Omental fat pad (tissue), 4 donors: ENCODE data around the gene RILPL2. TPM values are rescaled to one million over a fixed set of nuclear protein-coding genes. Genes with fewer than 3 reads are reported as not detected.

ENCODE experiments used
- ATAC-seq: fragments of 150-250 bp; one replicate; pipeline ENCODE4 v1.9.1; 2016; ENCODE audit warnings: mild to moderate bottlenecking, moderate library complexity; ENCODE audit not compliant: low FRiP score
- DNase-seq: peaks from one replicate; pipeline ENCODE4 v3.0.0-alpha.2; 2019; ENCODE audit warnings: low spot score
- total RNA-seq, 4 donors: library from RNA; depleted of rRNA; stranded (reverse); fragments of >200 nt; gene quantifications; one replicate each; pipeline ENCODE4 v1.1.0, GENCODE V29; 2016
- TF ChIP-seq, protein P1 (sequence below), 3 donors: fragments of 450-650 bp; IDR thresholded peaks; one replicate each; pipeline ENCODE4 v1.5.1; 2016 to 2017; ENCODE audit warnings: antibody characterized with exemption in 3 of 3, mild to moderate bottlenecking in 3 of 3, moderate library complexity in 2 of 3

The RILPL2 gene
- total RNA-seq, 4 donors from 2014 or later, result 8.9 to 12.7 (median 10.1) TPM

DNA sequence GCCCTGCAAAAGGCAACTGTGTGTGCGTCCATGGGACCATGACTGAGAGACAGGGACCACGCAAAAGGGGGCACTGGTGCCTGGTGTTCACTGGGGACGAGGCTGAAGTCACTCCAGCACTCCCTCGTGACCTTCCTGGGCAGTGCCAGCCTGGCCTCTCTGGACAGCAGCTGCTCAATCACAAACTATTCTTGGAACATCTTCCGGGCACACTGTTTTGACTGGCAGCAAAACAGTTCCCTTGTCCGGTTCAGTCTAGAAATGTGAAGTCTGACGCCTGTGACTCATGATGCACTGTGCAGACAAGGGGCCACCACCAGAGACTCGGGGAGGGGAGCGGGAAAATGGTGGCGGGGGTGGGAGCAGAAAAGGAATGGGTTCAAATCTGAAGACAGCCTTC lies 42.3 kb upstream of the RILPL2 start:
- ATAC-seq, result peak; percentile 58
- DNase-seq, result no peak
- TF ChIP-seq, protein P1, sequence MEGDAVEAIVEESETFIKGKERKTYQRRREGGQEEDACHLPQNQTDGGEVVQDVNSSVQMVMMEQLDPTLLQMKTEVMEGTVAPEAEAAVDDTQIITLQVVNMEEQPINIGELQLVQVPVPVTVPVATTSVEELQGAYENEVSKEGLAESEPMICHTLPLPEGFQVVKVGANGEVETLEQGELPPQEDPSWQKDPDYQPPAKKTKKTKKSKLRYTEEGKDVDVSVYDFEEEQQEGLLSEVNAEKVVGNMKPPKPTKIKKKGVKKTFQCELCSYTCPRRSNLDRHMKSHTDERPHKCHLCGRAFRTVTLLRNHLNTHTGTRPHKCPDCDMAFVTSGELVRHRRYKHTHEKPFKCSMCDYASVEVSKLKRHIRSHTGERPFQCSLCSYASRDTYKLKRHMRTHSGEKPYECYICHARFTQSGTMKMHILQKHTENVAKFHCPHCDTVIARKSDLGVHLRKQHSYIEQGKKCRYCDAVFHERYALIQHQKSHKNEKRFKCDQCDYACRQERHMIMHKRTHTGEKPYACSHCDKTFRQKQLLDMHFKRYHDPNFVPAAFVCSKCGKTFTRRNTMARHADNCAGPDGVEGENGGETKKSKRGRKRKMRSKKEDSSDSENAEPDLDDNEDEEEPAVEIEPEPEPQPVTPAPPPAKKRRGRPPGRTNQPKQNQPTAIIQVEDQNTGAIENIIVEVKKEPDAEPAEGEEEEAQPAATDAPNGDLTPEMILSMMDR (IDR thresholded peaks at IDR 0.05), result no peak

DNA sequence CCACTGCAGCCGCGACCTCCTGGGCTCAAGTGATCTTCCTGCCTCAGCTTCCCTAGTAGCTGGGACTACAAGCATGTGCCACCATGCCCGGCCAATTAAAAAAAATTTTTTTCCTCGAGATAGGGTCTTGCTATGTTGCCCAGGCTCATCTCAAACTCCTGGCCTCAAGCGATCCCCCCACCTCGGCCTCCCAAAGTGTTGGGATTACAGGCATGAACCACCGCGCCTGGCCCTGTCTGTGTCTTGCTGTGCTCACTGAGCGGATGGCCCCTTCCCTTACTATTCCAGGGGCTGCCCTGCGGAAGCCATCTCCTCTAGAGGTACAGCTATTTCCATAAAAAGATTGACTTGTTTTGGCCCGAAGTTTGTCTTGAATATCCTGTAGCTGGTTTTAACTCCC lies 41.6 kb upstream of the RILPL2 start:
- DNase-seq (no peak), ATAC-seq (no peak)
- TF ChIP-seq, protein P1 (IDR thresholded peaks at IDR 0.05), result no peak

DNA sequence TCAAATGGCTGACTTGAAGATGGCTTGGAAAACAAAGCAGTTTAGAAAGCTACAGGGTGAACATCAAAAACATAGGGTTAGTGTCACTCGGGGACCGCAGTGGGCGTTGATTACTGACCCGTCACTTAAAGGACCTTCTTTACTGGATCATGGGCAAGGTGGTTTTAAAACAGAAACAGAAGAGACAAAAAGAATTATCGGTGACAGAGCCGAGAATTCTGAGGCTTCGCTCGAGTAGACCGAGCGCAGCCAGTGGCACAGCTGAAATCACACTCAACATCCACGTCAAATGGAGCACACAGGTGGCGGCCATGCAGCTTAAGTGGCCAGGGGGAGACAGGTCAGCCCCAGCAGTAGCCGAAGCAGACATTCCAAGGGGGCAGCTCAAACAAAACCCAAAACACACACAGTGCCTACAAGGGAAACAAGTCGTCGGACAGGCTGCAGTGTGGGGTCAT lies 38.8 kb upstream of the RILPL2 start:
- ATAC-seq, result no peak

GRCh38 chr12:123474485-123475245 lies 38.2 kb upstream of the RILPL2 start:
- DNase-seq (no peak), ATAC-seq (no peak)
- TF ChIP-seq, protein P1 (IDR thresholded peaks at IDR 0.05), result no peak

More for the DNA sequence above, 38.8 kb upstream of the RILPL2 start:
- DNase-seq, result no peak
- TF ChIP-seq, protein P1 (IDR thresholded peaks at IDR 0.05), result no peak

GRCh38 chr12:123472438-123472849 lies 36.0 kb upstream of the RILPL2 start:
- DNase-seq (no peak), ATAC-seq (no peak)
- TF ChIP-seq, protein P1 (IDR thresholded peaks at IDR 0.05), result no peak

DNA sequence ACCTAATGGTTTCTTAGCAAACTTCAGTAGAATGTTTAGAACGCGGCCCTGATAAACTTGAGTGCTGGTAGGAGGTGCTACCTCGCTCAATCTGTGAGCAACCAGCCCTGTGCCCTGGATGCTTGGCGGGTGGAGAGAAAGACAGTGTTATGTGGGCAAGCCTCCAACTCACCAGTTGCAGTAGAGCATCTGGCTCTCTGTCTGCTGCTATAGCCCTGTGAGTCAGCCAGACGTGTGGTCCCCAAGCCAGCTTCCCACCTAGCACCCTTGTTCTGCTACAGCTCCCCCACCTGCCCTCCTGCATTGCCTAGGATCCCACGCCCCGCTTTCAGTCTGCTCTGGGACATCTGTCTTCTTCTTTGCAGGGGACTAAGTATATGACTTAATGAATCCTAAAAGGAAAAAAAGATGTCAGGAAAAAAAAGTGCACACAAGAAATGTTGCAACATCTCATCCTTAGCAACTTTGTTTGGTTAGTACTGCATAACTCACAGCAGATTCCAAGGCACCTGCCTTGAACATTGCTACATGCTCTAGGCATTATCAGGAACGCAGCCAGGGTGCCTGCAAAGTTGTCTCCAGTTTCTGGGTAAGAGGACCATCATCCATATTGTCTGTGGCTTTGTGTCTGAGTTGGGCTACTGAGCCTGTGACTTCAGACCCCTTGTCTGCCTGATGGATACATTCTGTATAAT lies 35.0 kb upstream of the RILPL2 start:
- no peak for DNase-seq
- TF ChIP-seq, protein P1 (IDR thresholded peaks at IDR 0.05), result no peak
- ATAC-seq, result peak; percentile 95
